Panc1 (cell line): ENCODE data around the gene BECN2. TPM values are rescaled to one million over a fixed set of nuclear protein-coding genes. Genes with fewer than 3 reads are reported as not detected.

Experiments used
- ATAC-seq: fragments of 200-7000 bp; cut with Tn5 transposase; 2 replicates; pipeline ENCODE4 v1.9.1; 2020; ENCODE audit warnings: mild to moderate bottlenecking, moderate library complexity
- BruUV-seq: library from RNA; stranded (reverse); fragments of 400-500 nt; replicated peaks from 2 replicates; lab custom pipeline; 2021; lab: Mats Ljungman, UMichigan
- CTCF ChIA-PET: fragments of 300-600 bp; sonication (Branson Sonifier 250); formaldehyde crosslinking; loops from one replicate; lab custom pipeline; 2022; ENCODE audit warnings: antibody characterized with exemption; lab: Charles Lee
- POLR2A ChIA-PET: fragments of 300-600 bp; sonication (Branson Sonifier 250); formaldehyde crosslinking; loops from one replicate; lab custom pipeline; 2022; ENCODE audit warnings: antibody characterized with exemption; lab: Charles Lee
- DNase-seq: peaks from one replicate; pipeline ENCODE4 v3.0.0-alpha.2; 2010; ENCODE audit warnings: low read depth, low spot score
- H3K27ac ChIP-seq: 2 replicates; pipeline ENCODE4 v1.5.1; 2011; ENCODE audit warnings: mild to moderate bottlenecking, low read length, inconsistent platforms
- H3K27me3 ChIP-seq: fragments of 200-500 bp; sonication (Bioruptor generic); 2 replicates; pipeline ENCODE4 v1.6.0; 2014; ENCODE audit warnings: low read length, inconsistent platforms; ENCODE audit not compliant: control insufficient read depth, insufficient read depth
- H3K36me3 ChIP-seq: fragments of 200-500 bp; sonication (Bioruptor generic); 2 replicates; pipeline ENCODE4 v1.5.1; 2014; ENCODE audit warnings: inconsistent platforms, mild to moderate bottlenecking, low read length, moderate library complexity; ENCODE audit not compliant: control insufficient read depth, insufficient read depth
- H3K4me1 ChIP-seq: 2 replicates; pipeline ENCODE4 v1.5.1; 2011; ENCODE audit warnings: inconsistent platforms, mild to moderate bottlenecking, low read length, moderate library complexity; ENCODE audit not compliant: control insufficient read depth, insufficient read depth
- H3K4me3 ChIP-seq, 2 experiments: 2 replicates each; pipeline ENCODE4 v1.5.1; 2011 to 2012; ENCODE audit warnings: low read depth in 2 of 2, low read length in 2 of 2, mild to moderate bottlenecking in 2 of 2, inconsistent platforms in 1 of 2, moderate library complexity in 1 of 2
- H3K9me3 ChIP-seq: fragments of 200-500 bp; sonication (Bioruptor generic); 2 replicates; pipeline ENCODE4 v1.5.1; 2014; ENCODE audit warnings: low read depth, mild to moderate bottlenecking, inconsistent platforms, low read length, moderate library complexity; ENCODE audit not compliant: control insufficient read depth, insufficient read depth
- POLR2AphosphoS5 ChIP-seq: IDR thresholded peaks from 2 replicates; pipeline ENCODE4 v1.6.1; 2012; ENCODE audit warnings: mild to moderate bottlenecking, low read depth, low read length, moderate library complexity
- SIN3A ChIP-seq: IDR thresholded peaks from 2 replicates; pipeline ENCODE4 v1.6.1; 2012; ENCODE audit warnings: low read depth, mild to moderate bottlenecking, low read length, moderate library complexity, borderline replicate concordance; ENCODE audit not compliant: insufficient read depth
- TCF7L2 ChIP-seq: IDR thresholded peaks from 2 replicates; pipeline ENCODE4 v1.6.1; 2011; ENCODE audit warnings: mild to moderate bottlenecking, low read depth, low read length, inconsistent platforms
- in situ Hi-C: cut with HindIII; loops from 2 replicates; pipeline ENCODE4 v1.10.0; 2016; ENCODE audit warnings: low sequenced_read_pairs, low pct_unique_long_range_greater_than_20kb
- intact Hi-C: fragments of 100-400 bp; cut with micrococcal nuclease; formaldehyde crosslinking; loops from one replicate; pipeline ENCODE4 v1.10.0; 2022; ENCODE audit not compliant: unreplicated experiment
- total RNA-seq: library from RNA; stranded (reverse); gene quantifications from one replicate; pipeline ENCODE4 v1.2.1, GENCODE V29; 2021; ENCODE audit not compliant: unreplicated experiment
- TF ChIP-seq, protein P1 (sequence below): fragments of 450-650 bp; IDR thresholded peaks from 2 replicates; pipeline ENCODE4 v1.5.1; 2017; ENCODE audit warnings: mild to moderate bottlenecking
- TF ChIP-seq, protein P2 (sequence below), 2 experiments: IDR thresholded peaks; 2 replicates each; pipeline ENCODE4 v1.6.1; 2011 to 2012; ENCODE audit warnings: low read depth in 2 of 2, control low read depth in 1 of 2, low read length in 1 of 2, mild to moderate bottlenecking in 1 of 2, moderate library complexity in 1 of 2; ENCODE audit not compliant: insufficient read depth in 1 of 2

BECN2 gene
- total RNA-seq, 1 experiment from 2014 or later = not detected

DNA sequence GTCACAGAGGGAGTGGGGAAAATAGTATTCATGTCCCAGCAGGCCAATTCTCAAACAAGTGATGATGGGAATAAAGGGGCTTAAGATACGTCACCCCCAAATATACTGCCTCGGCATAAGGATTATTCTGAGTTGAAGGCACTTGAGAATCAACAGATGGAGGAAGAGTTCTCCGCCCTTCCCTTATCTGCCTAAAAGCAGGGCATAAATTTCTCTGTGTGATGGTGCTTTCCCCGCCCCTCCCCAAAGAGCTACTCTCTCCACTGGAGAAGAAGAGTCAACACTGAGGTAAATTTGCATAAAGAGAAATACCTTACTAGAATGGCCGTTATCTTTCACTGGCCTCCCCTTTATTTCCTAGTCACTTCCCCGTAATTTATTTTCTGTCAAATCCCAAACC is 18.7 kb downstream of the BECN2 start:
- DNase-seq (no peak), ATAC-seq (no peak)
- ChIA-PET CTCF (interaction anchor here (0.6 kb wide), 1 partner anchor 45 kb away, joined by 3 read pairs; no protein-coding TSS in a partner anchor), POLR2A (no interaction called here)
- in situ Hi-C loops (no loop called here), intact Hi-C loops (no loop called here)
- TF ChIP-seq, protein P1, sequence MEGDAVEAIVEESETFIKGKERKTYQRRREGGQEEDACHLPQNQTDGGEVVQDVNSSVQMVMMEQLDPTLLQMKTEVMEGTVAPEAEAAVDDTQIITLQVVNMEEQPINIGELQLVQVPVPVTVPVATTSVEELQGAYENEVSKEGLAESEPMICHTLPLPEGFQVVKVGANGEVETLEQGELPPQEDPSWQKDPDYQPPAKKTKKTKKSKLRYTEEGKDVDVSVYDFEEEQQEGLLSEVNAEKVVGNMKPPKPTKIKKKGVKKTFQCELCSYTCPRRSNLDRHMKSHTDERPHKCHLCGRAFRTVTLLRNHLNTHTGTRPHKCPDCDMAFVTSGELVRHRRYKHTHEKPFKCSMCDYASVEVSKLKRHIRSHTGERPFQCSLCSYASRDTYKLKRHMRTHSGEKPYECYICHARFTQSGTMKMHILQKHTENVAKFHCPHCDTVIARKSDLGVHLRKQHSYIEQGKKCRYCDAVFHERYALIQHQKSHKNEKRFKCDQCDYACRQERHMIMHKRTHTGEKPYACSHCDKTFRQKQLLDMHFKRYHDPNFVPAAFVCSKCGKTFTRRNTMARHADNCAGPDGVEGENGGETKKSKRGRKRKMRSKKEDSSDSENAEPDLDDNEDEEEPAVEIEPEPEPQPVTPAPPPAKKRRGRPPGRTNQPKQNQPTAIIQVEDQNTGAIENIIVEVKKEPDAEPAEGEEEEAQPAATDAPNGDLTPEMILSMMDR = no peak
- no peak for TF ChIP-seq POLR2AphosphoS5
- TF ChIP-seq, protein P2, sequence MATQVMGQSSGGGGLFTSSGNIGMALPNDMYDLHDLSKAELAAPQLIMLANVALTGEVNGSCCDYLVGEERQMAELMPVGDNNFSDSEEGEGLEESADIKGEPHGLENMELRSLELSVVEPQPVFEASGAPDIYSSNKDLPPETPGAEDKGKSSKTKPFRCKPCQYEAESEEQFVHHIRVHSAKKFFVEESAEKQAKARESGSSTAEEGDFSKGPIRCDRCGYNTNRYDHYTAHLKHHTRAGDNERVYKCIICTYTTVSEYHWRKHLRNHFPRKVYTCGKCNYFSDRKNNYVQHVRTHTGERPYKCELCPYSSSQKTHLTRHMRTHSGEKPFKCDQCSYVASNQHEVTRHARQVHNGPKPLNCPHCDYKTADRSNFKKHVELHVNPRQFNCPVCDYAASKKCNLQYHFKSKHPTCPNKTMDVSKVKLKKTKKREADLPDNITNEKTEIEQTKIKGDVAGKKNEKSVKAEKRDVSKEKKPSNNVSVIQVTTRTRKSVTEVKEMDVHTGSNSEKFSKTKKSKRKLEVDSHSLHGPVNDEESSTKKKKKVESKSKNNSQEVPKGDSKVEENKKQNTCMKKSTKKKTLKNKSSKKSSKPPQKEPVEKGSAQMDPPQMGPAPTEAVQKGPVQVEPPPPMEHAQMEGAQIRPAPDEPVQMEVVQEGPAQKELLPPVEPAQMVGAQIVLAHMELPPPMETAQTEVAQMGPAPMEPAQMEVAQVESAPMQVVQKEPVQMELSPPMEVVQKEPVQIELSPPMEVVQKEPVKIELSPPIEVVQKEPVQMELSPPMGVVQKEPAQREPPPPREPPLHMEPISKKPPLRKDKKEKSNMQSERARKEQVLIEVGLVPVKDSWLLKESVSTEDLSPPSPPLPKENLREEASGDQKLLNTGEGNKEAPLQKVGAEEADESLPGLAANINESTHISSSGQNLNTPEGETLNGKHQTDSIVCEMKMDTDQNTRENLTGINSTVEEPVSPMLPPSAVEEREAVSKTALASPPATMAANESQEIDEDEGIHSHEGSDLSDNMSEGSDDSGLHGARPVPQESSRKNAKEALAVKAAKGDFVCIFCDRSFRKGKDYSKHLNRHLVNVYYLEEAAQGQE (IDR thresholded peaks at IDR 0.05; ENCODE audit: insufficient read depth in 1 of 2, low read depth in 2 of 2, low read length in 1 of 2) = no peak
- TF ChIP-seq TCF7L2 = no peak
- TF ChIP-seq SIN3A = no peak
- H3K27me3 ChIP-seq = no peaks in the 10 kb centered on the region
- no peak overlapping the region for H3K27ac ChIP-seq
- H3K4me1 ChIP-seq = no peaks in the 10 kb centered on the region
- H3K36me3 ChIP-seq = no peaks in the 10 kb centered on the region
- BruUV-seq = no TSS peak
- no peak overlapping the region for H3K4me3 ChIP-seq
- H3K9me3 ChIP-seq = no peaks in the 10 kb centered on the region

DNA sequence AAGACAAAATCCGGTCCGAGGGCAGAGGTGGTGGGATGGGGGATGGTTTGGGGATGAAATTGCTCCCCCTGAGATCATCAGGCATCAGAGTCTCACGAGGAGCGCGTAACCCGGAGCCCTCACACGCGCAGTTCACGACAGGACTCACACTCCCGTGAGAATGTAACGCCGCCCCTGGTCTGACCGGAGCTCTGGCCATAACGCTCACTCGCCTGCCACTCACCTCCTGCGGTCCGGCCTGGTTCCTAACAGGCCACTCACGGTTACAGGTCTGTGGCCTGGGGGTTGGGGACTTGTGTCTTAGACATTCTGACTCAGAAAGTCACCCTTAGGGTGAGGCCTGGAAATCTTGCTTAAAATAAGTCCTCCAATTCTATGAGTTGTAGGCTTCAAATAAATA is 21.5 kb downstream of the BECN2 start:
- no peak overlapping the region for H3K4me3 ChIP-seq
- H3K27me3 ChIP-seq = no peaks in the 10 kb centered on the region
- TF ChIP-seq POLR2AphosphoS5 = no peak
- no peak for TF ChIP-seq TCF7L2
- TF ChIP-seq, protein P2 (IDR thresholded peaks at IDR 0.05; ENCODE audit: insufficient read depth in 1 of 2, low read depth in 2 of 2, low read length in 1 of 2) = no peak
- TF ChIP-seq SIN3A = no peak
- TF ChIP-seq, protein P1 = no peak
- H3K4me1 ChIP-seq = no peaks in the 10 kb centered on the region
- no TSS peak for BruUV-seq
- H3K27ac ChIP-seq = no peak overlapping the region
- intact Hi-C loops = no loop called here
- POLR2A ChIA-PET = no interaction called here
- no peaks in the 10 kb centered on the region for H3K9me3 ChIP-seq
- in situ Hi-C loops = no loop called here
- CTCF ChIA-PET = no interaction called here
- ATAC-seq (no peak), DNase-seq (no peak)
- no peaks in the 10 kb centered on the region for H3K36me3 ChIP-seq
